T-helper 2 cell treated with Interferon-gamma antibody and Interleukin-4, amounts not matched to agents 100 ng/mL and 5 ng/mL, for 36 hours (primary cell): ENCODE data around the gene BRICD5. TPM values are rescaled to one million over a fixed set of nuclear protein-coding genes. Genes with fewer than 3 reads are reported as not detected.

Experiments
- intact Hi-C: fragments of 100-400 bp; cut with micrococcal nuclease; formaldehyde crosslinking; loops from one replicate; pipeline ENCODE4 v1.15.1; 2023
- total RNA-seq: library from RNA; stranded (reverse); gene quantifications from 2 replicates; pipeline ENCODE4 v1.2.3, GENCODE V29; 2022

The BRICD5 gene
- total RNA-seq, 1 donor from 2014 or later = 12.1 TPM

DNA sequence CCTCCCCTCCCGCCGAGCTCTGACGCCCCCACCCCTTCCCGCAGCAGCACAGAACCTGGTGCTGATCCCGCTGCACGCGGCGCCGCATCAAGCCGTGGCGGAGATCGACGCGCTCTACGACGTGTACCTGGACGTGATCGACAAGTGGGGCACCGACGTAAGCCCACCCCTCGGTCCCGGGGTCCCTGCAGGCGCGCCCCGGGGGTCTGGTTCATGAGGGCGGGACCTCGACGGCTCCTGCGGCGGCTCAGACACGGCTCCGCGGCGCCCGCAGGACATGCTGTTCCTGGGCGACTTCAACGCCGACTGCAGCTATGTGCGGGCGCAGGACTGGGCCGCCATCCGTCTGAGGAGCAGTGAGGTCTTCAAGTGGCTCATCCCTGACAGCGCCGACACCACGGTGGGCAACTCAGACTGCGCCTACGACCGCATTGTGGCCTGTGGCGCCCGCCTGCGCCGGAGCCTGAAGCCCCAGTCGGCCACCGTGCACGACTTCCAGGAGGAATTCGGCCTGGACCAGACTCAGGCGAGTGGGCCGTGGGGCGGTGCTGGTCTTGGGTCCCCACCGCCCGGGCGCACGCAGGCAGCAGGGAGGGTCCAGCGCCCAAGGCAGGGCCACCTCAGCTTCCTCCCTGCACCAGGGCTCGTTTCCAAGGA, 27.0 kb upstream of the BRICD5 start:
- intact Hi-C loops = no loop called here

DNA sequence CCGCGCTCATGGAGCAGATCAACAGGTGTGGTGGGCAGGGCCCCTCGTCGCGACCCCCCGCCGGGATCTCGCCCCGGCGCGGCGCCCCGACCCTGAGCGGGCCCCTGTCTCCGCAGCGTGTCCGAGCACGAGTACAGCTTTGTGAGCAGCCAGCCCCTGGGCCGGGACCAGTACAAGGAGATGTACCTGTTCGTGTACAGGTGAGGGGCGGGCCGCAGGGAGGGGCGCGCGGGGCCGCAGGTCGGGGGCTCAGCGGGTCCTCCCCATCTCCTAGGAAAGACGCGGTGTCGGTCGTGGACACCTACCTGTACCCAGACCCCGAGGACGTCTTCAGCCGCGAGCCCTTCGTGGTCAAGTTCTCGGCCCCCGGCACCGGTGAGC, 26.4 kb upstream of the BRICD5 start:
- intact Hi-C loops = no loop called here

DNA sequence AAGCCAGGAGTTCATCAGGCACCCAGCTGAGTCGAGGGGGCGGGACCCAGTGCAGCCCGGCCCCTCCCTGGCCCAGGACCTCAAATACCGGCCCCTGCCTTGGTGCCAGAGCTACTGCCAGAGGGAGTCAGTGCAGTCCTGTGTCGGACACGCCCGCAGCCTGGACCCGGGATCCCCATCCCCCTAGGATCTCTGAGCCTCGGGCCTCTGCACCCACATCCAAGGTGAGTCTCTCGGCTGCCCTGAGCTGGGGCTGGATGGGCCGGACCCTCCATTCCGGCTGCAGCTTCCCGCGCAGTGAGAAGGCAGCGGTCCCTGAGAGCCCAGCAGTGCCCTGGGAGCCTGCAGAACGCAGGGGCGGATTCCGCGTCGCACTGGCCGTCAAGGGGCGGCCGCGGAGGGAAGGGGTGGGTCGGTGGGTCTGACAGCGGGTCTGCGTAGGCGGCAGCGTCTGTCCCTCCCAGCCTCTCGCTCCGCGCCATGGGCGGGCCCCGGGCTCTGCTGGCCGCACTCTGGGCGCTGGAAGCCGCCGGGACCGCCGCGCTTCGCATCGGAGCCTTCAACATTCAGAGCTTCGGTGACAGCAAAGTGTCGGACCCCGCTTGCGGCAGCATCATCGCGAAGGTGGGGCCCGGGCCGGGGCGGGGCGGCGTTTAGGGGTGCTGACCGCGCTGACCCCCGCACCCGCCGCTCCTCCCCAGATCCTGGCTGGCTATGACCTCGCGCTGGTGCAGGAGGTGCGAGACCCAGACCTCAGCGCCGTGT, 25.9 kb upstream of the BRICD5 start, which contains the start of gene DNASE1L2:
Gene DNASE1L2, plus strand, starts transcription at position 108 of the 765 bp plus-strand sequence. Its CDS starts 373 bp downstream, at position 481.
- intact Hi-C loops = no loop called here

DNA sequence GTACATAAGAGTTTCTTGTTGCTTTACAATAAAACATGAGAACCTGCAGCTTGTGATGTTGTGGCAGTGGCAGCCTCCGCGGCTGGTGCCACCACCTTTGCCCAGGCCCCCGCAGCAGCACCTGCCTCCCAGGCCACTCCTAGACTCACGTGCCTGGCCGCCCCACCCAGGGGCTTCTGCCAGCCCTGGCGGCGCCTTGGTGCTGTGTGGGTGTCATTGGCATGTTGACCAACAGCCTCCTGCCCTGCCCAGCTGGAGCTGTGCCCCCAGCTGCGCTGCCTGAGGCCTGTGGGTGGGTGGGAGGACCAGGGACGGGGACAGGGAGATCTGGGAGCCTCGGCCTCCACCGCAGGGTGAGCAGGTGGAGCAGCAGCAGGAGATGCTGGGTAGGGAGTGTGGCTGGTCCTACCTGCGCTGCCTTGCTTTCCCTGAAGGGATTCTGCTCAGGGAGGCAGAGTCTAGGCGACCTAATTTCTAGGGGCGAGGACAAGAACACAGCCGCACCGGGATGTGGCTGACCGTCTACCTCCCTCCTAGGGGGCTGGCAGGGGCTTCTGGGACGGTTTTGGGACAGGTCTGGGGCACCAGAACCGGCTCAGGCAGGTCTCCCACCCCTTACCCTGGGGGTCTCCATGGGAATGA, 25.2 kb upstream of the BRICD5 start:
- intact Hi-C loops = no loop called here

DNA sequence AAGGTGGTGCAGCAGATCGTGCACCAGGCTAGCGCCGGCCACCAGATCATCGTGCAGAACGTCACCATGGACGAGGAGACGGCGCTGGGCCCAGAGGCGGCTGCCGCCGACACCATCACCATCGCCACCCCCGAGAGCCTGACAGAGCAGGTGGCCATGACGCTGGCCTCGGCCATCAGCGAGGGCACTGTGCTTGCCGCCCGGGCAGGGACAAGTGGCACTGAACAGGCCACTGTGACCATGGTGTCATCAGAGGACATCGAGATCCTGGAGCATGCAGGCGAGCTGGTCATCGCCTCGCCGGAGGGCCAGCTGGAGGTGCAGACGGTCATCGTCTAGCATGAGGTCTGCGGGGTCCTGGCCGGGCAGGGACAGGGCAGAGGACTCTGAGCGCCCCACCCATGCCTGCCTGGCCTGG, 24.6 kb upstream of the BRICD5 start:
- intact Hi-C loops = no loop called here

DNA sequence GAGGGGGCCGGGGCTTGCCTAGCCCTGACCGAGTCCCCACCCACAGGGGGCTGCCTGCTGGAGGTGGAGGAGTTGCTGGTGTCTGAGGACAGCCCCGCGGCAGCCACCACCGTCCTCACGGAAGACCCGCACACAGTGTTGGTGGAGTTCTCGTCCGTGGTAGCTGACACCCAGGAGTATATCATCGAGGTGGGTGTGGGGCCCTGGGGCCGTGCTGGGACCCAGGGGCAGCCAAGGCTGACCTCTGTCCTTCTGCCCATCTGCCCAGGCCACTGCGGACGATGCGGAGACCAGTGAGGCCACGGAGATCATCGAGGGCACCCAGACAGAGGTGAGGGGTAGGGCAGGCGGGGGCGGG, 24.1 kb upstream of the BRICD5 start:
- intact Hi-C loops = no loop called here

DNA sequence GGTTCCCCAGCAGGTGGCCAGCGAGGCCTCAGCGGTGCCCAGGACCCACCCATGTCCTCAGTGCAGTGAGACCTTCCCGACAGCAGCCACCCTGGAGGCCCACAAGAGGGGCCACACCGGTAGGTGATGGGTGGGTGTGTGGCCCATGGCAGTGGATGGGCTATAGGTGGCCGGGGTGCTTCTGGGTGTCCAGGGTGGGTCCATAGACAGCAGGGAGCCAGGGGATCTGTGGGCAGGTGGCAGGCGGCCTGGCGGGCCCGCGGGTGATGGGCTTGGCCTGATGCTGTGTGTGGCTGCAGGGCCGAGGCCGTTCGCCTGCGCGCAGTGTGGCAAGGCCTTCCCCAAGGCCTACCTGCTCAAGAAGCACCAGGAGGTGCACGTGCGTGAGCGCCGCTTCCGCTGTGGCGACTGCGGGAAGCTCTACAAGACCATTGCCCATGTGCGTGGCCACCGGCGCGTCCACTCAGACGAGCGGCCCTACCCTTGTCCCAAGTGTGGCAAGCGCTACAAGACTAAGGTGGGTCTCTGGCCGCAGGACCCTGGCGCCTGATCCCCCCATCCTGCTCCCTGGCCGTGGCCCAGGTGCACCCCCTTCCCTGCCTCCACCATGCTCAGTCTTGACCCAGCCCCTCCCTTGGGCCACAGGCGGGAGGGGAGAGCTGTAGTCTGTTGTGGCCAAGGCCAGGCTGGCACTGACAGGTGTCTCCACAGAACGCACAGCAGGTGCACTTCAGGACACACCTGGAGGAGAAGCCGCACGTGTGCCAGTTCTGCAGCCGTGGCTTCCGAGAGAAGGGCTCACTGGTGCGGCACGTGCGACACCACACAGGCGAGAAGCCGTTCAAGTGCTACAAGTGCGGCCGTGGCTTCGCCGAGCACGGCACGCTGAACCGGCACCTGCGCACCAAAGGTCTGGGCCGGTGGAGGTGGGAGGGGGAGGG, 23.5 kb upstream of the BRICD5 start:
- intact Hi-C loops = no loop called here

DNA sequence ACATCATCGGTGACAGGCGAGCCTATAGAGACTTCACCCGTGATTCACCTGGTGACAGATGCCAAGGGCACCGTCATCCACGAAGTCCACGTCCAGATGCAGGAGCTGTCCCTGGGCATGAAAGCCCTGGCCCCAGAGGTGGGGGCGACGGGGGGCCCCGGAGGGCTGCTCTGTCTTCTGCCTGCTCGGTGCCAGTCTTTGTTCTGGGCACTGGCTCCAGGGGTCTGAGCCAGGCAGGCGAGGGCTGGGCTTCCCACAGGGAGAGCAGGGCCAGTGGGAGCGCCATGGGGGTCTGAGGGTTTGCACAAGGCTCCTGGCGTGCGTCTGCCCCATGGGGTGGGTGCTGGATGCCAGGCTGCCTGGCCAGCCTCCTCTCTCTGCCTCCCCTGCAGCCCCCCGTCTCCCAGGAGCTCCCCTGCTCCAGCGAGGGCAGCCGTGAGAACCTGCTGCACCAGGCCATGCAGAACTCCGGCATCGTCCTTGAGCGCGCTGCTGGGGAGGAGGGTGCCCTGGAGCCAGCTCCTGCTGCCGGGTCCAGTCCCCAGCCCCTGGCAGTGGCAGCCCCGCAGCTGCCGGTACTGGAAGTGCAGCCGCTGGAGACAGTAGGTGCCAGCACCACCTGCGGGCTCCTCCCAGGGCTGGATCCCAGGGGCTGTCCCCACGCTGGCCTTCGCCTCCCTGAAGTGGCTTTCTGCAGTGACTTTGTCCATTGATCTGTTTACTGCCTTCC, 22.5 kb upstream of the BRICD5 start:
- intact Hi-C loops = no loop called here

DNA sequence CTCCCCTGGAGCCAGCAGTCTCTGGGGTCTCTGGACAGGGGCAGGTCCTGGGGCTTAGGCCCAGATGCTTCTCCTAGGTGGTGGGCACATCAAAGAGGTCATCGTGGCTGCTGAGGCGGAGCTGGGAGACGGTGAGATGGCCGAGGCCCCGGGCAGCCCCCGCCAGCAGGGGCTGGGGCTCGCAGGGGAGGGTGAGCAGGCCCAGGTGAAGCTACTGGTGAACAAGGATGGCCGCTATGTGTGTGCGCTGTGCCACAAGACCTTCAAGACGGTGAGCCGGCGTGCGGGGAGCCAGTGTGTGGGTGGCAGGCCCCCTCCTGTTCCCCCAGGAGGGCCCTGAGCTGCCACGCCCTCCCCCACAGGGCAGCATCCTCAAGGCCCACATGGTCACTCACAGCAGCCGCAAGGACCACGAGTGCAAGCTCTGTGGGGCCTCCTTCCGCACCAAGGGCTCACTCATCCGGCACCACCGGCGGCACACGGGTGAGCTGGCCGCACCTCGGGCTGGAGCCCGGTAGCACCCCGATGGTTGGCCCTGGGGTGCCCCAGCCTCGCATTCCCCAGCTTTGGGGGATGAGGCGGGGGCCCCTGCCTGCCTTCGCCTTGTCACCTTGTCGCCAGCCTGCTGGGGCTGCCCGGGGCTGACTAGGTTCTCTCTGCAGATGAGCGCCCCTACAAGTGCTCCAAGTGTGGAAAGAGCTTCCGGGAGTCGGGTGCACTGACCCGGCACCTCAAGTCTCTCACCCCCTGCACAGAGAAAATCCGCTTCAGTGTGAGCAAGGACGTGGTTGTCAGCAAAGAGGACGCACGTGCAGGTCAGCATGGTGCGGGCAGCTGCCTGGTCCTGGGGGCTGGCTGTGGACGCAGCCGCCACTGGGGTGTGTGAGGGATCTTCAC, 21.7 kb upstream of the BRICD5 start:
- intact Hi-C loops = no loop called here

DNA sequence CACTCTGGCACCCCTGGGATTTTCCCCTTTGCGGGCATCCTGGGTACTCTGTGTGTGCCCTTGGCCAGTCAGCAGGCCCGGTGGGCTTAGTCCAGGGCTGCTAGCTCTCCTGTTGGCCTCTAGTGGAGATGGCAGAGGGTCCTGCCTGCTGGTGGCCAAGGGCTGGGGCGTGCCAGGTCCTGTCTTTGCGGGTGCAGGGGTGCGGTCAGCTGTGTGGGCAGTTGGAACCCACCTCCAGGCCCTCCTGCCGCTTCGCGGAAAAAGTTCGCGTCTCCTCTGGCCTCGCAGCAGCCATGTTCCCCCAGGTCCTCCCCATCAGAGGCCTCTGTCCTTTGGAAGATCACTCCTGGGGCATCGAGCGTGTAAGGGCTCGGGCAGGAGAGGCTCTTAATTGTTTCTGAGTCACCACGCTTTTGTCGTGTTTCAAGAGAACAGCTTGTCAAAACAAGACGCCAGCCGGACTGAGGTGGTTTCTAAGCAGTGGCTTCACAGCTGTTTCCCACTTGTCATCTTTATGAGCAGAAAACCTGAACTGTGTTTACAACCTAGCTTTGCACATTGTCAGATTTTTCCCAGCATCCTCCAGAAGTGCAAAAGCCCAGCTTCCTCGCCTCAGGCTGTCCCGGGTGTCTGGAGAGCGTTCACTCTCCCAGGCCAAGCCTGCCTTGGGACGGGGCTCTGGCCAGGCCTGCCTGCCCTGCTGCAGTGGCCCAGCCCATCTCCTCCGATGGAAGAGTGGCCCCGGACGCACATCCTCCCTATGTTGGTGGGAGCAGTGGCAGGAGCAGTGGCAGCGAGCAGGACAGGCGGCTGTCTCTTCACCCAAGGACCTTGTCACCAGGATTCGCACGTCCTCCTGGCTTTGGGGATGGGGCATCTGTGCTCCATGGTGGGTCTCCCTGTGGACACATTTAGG, 20.6 kb upstream of the BRICD5 start:
- intact Hi-C loops = no loop called here

DNA sequence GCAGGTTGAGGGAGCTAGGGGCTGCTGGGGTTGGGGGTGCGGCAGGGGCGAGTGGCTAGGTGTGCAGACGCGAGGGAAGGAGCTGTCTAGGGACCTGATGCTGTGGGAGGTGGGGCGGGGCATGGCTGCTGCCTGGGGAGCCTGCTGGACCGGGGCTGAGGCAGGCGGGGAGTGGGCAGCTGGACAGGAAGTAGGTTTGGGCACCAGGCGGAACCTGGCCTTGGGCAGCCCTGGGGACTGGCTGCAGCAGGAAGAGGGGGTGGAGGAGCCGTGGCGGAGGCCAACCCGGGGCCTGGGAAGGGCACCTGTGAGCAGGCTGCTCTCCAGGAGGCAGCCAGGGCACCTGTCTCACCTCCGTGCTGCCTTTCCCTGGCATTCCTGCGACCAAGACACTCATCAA, 19.7 kb upstream of the BRICD5 start:
- intact Hi-C loops = no loop called here

DNA sequence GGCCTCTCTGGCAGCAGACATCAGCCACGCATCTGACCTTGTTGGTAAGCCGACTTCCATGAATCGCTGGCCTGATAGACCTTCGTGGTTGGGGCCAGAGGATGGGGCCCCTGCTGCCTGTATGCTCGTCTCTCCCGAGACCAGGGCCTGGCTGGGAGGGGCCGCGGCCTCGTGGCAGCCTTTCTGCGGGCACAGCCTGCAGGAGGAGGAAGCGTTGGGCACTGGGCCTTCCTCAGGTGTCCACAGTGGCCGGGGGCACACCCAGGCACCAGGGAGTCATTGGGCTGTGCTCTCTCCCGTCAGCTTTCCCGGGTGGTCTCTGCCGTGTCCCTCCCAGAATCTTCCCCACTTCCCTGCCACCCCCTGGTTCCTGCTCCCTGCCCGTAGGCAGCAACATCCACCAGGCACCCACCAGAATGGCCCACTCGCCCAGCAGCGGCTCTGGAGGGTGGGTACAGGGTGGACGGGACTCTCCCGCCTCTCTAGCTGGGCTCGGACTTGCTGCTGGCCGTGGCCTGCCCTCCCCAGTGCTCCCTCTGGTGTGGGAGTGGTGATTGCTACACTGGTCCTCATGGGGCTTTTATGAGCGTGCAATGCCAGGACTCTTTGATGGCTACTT, 19.1 kb upstream of the BRICD5 start:
- intact Hi-C loops = no loop called here

DNA sequence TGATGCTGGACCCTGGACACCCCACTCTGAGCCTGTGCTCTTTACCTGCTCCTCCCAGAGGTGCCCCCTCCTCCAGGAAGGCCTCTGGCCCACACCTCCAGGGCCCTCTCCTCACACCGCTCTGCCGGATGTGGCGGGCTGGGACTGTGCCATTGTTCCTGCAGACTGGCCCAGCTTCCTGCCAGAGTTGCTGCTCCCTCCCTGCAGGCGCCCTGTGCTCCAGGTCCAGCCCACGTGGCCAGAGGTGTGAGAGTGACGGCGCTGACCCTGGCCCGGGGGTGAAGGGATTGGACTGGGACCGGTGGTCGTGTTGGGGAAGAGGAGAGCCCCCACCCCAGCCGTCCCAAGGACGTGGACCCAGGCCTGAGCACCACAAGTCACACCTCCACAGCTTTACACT, 18.4 kb upstream of the BRICD5 start:
- intact Hi-C loops = no loop called here

DNA sequence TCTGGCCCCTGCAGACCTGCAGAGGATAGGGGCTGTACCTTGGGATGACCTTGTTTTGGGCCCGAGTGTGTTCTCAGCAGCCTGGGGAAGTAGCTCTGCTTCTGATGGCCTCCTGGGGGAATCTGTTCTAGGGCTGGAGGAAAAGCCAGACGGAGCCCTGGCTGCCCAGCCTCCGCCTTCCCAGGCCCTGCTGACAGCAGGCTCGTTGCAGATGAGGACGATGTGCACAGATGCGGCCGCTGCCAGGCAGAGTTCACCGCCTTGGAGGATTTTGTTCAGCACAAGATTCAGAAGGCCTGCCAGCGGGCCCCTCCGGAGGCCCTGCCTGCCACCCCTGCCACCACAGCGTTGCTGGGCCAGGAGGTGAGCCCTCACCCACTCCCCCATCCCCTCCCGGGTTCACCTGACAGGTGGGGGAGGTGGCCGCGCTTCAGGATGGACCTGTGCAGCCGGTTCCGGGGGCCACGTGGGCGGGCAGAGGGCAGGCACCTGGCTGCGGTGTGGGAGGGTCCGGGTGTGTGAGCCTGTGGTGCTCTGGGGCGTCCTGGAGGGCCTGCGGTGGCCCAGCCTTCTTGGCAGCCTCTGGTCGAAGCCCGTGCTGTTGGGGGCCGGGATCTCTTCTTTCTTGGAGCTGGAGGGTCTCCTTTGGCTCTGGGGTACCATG, 17.6 kb upstream of the BRICD5 start:
- intact Hi-C loops = no loop called here

DNA sequence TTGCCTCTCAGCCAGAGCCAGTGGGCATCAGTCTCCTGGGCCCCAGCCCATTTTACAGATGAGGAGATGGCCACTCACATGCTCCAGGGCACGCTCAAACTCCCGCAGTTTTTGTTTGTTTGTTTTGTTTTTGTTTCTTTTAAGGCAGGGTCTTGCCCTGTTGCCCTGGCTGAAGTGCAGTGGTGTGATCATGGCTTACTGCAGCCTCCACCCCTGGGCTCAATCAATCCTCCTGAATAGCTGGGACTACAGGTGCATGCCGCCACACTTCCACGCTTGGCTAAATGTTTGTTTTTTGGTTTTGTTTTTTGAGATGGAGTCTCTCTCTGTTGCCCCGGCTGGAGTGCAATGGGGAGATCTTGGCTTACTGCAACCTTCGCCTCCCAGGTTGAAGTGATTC, 16.3 kb upstream of the BRICD5 start:
- intact Hi-C loops = no loop called here

DNA sequence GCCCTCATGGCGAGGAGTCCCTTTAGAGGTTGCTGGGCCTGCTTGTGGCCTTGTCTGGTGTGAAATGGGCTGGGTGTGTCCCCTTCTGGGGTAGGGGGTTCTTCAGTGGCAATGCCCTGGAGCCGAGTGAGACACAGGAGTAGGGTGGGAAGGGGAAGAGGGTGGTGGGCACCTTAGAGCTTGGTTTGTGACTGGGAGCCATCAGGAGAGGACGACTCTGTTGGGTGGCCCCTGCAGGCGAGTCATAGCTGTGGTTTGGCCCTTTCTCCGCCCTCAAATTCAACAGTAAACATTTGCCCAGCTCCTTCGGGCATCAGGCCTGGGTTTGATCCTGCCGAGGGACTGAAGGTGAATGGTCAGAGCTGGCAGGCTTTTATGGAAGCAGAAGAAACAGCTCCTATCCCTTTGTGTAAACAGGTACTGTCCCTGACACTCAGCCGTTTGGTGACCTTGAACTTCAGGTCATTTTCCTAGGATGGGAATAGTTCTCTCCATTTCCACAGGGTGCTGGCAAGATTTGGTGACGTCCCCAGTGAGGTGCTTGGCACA, 15.7 kb upstream of the BRICD5 start:
- intact Hi-C loops = no loop called here

DNA sequence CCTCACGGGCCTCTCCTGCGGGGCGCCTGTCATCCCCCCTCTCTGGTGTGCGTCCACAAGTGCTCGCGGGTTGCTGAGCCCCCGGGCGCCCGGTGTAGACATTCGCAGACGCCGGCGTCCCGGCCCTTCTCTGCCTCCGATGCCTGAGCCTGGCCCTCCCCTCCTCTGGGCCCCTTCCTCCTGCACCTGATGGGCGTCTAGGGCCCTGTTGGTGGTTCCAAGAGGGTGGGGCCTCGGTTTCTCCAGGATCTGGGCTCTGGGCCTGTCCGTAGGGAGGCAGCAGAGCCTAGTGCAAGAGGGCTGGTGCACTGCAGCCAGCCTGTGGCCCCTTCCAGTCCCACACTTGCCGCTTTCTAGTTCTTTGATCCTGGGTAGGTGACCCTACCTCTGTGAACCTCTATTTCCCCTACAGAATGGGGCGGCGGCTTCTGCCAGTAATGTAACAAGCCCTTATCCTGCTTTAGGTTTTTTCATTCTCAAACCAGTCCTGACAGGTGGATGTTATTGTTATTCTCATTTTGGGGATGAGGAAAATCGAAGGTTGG, 13.4 kb upstream of the BRICD5 start:
- intact Hi-C loops = loop anchor here (1.0 to 2.0 kb wide), 3 partner anchors 9 to 205 kb away; partner anchors contain the start of genes CCNF and ECI1
